Measurements from ENCODE around the gene GREB1L.

- TF ChIP-seq CTCF (conservative IDR thresholded peaks at IDR 0.05) (no peak), ZFX (IDR thresholded peaks at IDR 0.05) (no peak)
Observed at GRCh38 chr18:21389903-21390302, 147.9 kb downstream of the GREB1L start.
